T-helper 2 cell treated with Interferon-gamma antibody and Interleukin-4, amounts not matched to agents 100 ng/mL and 5 ng/mL, for 36 hours (primary cell): ENCODE measurements around the gene ASAP3. TPM values are rescaled to one million over a fixed set of nuclear protein-coding genes. Genes with fewer than 3 reads are reported as not detected.

ENCODE experiments used
- intact Hi-C: fragments of 100-400 bp; cut with micrococcal nuclease; formaldehyde crosslinking; loops from one replicate; pipeline ENCODE4 v1.15.1; 2023
- total RNA-seq: library from RNA; stranded (reverse); gene quantifications from 2 replicates; pipeline ENCODE4 v1.2.3, GENCODE V29; 2022

ASAP3 gene
- 0.75 and 0.86 TPM in 2 replicates for total RNA-seq

DNA sequence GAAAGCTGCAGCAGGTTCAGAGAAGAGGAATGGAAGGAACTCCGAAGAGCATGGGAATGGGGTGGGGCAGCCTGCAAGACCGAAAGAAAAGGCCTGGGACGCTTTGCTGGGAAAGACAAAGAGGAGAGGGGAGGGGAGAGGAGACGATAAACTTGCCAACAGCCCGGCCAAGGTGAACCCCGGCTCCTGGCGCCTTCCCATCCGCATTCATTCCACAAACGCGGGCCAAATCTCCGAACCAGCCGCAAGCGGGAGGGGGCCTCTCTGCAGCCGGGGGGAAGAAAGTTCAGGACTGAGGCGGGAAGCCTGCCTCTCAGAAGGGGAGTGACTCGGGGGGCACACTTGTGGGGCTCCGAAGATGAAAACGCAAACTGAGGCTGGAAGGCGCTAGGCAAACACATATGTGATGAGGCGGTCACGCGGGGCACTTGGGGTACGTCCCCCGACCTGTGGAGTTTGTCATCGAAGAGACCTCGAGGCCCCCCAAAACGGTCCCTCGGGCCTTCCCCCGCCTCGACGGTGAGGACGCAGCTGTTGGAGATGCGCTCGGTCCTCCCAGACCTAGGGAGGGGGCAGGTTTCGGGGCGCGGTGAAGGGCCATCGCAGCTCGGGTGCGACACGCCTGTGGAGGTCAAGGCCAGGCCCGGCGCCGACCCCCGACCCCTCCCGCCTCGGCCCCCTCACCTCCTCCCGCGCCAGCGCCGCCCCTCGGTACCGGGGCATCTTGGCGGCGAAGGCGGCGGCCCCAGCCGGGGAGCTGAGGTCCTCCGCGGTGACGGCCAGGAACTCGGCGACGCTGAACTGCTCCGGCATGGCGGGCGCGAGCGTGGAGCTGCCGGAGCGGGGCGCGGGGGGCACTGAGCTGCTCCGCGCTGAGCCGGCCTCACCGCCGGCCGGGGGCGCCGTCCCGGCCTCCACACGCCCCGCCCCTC lies at the start of gene ASAP3:
ASAP3 (minus strand) TSS at position 859 of the 932 bp plus-strand sequence; CDS start at position 813, 46 bp downstream.
- intact Hi-C loops = loop anchor here (2.0 kb wide), 2 partner anchors 45 to 115 kb away; partner anchors contain the start of gene ZNF436

DNA sequence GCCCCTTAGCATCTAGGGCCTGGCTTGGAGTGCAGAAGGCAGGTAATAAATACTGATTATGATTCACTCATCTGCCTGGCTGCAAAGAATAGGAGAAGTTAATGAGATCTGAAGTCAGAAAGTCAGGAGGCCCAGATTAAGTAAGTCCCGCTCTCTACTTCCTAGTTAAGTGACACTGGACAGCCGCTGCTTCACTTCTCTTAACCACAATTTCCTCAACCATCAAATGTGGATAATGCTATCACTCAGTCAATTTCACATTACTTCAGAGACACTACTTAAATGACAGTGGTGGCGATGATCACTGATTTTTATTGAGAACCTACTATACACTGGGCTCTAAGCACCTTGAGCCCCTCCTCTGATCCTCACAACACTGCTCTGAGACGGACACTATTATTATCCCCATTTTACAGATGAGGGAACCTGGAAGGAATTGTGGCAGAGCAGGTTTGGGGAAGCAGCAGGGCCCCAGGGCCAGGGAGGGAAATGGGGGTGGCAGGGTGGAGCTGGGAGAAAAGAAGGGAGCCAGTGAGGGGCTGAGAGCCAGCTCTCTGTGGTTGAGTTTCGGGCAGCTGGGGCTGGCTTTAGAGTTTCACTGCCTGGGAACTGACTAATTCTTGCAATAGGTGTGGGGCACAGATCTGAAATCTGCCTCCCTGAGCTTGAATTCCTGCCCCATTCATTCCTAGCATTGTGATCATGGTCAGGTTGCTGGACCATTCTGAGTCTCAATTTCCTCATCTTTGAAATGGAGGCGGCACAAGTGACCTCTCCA lies 49.5 kb upstream of the ASAP3 start:
- intact Hi-C loops = loop anchor here (10.0 kb wide), 1 partner anchor 169 kb away; the partner anchor contains the start of gene ZNF436

DNA sequence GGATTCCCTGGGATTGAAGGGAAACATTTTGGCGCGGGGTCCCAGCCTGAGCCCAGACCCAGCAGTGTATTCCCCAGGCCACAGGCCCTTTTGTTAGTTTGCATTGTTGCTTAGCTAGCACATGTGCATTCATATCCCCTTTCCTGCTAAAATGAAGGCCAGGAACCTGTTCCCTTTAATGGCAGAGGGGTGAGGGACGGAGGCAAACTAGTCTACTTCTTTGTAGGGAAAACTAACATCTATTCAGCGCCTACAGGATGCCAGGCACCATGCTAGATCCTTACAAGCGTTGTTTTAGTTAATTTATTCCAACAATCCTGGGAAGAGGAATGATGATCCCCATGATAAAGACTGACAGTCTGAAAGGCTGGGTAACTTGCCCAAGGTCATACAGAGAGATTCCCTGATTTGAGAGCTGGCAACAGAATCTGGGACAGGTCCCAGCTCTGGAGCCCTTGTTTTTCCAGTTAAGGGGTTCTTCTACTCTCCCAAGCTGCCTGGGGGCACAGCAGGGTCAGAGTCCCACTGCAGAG lies 47.6 kb upstream of the ASAP3 start:
- intact Hi-C loops = loop anchor here (1.0 to 10.0 kb wide), 5 partner anchors 8 to 427 kb away; partner anchors contain the start of genes PNRC2 and ZNF436

DNA sequence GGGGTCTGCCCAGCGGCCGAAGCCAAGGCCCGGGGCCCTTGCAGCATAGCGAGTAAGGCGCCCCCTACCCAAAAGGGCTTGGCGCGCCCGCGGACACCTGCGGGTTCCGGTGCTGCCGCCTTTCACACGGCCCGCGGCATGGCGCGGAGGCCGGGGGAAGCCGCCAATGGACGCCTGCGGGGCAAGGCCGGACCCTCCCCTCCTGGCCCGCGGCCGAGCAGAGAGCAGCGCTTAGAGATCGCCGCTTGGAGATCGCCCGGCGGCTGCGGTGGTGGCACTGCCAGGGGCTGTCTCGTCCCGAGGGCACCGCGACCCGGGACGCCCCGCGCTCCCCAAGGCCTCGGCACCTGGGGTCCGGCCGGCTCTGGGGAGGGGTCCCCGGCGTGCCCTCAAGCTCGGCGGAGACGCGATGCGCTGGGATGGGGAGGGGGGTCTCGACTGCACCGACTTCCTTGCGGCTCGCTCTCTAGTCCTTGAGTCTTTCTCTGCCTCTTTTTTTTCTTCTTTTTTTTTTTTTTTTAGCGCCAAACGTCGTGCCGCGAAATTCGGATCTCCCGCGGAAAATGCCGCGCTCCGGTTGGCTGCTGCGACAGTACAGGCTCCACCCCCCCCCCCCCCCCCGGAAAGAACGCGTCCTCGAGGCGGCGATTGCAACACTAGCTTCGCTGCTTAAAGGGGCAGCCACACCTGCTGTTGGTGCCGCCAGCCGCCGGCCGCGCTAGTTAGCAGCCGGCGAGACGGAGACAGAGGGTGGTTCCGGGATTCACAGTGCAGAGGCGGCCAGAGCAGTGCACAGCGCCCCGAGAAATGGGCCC lies 47.0 kb upstream of the ASAP3 start, which contains the start of gene E2F2:
E2F2 (minus strand) TSS at position 487 of the 815 bp plus-strand sequence; CDS start at position 47, 440 bp downstream.
- intact Hi-C loops = loop anchor here (1.0 to 10.0 kb wide), 5 partner anchors 8 to 428 kb away; partner anchors contain the start of genes PNRC2 and ZNF436

DNA sequence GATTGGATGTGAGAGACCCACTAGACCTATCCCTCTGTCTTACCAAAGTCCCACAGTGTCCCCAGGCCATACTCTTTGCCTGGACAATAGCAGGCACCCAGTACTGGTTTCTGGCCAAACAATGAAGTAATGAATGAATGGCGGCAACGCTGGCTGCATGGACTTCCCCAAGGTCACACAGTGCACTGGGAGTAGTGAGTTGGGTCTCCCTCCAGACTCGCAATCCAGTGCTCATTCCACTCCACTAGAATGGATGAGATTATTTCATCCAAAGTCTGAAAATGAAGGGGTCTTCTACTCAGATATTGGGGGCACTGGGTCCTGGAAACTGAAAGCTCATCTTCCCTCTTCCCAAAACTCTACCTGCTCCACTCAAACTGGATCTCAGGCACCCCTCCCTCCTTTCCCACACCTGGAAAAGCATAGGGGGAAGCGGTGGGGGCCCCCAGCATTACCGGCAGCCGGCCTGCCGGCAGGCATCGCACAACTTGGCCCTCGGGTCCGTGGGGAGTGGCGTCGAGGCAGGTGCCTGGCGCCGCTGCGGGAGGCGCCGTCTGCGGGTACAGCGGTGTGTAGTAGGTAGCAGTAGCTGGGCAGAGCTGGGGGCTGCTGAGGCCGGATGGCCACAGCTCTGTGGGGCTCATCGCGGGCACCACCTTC lies 46.2 kb upstream of the ASAP3 start:
- intact Hi-C loops = loop anchor here (2.0 to 10.0 kb wide), 3 partner anchors 33 to 429 kb away; partner anchors contain the start of genes PNRC2 and ZNF436

DNA sequence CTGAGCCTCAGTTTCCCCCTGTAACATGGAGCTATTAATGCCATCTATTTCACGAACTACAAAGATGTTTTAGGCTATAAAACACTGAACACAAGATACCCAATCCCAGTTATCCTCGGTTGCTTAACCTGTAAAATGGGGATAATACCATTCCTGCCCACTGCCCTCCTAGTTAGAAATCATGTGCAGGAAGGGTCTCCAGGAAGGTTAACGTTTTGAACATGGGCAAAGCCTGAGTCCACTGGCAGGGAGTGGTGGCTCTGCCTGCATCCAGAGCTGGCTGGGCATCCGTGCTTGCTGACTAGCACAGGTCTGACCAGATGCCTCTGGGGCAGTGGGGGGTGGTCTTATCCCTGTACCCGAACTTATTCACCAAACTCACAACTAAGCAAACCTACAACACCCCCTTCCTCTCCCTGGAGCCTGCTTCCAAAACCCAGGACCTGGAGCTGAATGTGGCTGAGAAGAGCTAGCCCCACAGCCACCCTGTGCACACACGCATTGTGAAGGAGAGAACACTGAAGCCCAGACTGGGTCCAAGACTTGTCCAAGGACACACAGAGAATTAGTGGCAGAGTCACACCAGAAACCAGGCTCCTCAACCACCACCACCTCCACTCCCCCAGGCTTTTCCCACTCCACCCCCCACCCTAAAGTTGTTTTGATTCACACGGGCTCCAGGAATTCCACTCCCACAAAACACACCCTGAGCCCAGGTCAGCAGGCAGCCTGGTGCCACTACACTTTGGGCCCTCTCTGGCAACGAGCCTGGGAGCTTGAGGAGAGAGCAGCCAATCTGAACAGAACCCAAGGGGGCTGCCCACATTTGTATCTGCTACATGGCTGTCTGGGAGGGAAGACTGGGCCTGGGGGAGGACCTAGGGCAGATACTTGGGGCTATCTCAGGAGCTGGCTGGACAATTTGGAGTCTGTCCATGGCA lies 45.4 kb upstream of the ASAP3 start:
- intact Hi-C loops = loop anchor here (2.0 to 10.0 kb wide), 5 partner anchors 33 to 429 kb away; partner anchors contain the start of genes ASAP3, HNRNPR, PNRC2 and ZNF436

DNA sequence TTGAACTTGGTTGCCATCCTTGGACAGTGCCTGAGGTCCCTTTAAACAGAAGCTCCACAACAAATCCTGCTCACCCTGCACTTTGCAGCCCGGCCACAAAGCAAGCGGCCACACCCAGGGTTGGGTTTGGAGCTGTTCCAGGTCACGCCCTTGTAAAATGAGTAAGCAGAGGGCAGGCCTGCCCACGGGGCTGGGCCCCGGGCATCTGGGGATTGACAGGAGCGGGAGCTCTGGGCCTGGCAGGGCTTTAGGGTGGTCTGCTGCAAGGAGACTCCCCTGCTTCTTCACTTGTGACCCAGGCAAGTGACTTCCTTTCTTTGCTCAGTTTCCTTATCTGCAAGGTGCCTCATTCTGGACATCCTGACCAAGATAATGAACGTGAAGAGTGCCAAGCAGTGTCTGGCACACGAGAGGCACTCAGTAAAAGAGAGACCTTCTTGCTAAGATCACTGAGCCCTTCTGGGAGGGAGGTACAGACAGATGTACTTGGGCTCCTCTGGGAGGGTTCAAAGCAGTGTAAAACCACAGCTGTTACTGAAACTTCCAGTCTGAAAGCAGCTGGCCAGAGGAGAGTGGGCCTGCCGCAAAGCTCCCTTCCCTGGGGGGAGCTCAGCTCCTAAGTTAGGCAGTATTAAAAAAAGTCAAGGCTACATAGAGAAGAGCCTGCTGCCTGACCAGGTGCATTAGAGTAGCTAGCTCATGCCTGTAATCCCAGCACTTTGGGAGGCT lies 44.4 kb upstream of the ASAP3 start:
- intact Hi-C loops = loop anchor here (2.0 to 5.0 kb wide), 2 partner anchors 44 to 186 kb away; partner anchors contain the start of genes ASAP3 and HNRNPR

DNA sequence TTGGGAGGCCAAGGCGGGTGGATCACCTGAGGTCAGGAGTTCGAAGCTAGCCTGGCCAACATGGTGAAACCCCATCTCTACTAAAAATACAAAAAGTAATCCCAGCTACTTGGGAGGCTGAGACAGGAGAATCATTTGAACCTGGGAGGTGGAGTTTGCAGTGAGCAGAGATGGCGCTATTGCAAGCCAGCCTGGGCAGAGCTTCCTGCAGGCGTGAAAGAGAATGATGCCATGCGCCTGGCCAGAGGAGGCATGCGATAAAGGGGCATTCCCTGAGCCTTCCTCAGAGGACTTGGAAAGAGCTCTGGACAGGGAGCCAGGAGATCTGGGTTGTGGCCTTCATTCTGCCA lies 43.9 kb upstream of the ASAP3 start:
- intact Hi-C loops = loop anchor here (2.0 to 5.0 kb wide), 2 partner anchors 43 to 186 kb away; partner anchors contain the start of genes ASAP3 and HNRNPR

DNA sequence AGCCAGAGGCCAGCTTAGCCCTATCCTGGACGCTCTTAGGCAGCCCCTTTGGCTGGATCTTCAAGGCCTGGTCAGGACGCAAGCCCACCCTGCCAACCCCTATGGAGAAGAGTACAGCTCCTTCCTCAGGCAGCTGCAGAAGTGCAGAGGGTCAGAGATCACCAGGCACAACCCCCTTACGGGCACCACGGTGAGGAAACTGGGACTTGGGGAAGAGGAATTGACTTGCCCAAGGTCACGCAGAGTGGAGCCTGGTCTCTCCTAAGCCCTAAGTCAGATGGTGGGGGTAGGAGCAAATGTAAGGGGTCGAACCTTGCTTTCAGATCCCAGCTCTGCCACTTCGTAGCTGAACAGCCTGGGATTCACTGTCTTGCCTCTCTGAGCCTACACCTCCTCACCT lies 43.4 kb upstream of the ASAP3 start:
- intact Hi-C loops = loop anchor here (5.0 kb wide), 1 partner anchor 185 kb away; the partner anchor contains the start of gene HNRNPR

DNA sequence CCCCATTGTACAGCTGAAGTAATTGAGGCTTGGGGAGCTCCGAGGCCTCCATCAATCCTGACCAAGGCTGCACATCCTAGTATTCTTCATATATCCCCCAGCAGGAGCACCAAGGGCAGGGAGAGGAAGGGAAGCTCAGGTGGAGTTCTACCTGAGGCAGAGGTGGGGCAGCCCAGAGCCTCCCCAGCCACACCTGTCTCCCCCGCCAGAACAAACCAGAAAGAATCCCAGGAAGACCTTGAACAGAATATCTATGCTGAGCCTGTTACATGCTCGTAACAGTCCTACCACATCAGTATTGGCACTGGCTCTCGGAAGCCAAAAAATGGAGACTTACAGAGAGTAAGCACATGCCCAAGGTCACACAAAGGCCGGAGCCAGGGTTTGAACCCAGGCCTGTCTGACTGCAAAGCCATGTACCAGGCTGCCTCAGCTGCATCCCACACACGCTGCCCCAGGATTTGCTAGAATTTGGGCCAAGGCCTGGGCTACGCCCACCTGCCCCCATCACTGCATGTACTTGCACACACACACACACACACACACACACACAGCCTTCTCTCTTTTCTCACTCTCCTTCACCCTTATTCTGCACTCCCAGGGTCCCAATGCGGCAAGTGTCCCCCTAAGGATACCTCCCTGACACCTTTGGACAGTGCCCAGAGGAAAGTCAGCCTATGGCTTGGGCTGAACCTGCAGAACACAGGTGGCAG lies 42.5 kb upstream of the ASAP3 start:
- intact Hi-C loops = loop anchor here (5.0 kb wide), 1 partner anchor 184 kb away; the partner anchor contains the start of gene HNRNPR

DNA sequence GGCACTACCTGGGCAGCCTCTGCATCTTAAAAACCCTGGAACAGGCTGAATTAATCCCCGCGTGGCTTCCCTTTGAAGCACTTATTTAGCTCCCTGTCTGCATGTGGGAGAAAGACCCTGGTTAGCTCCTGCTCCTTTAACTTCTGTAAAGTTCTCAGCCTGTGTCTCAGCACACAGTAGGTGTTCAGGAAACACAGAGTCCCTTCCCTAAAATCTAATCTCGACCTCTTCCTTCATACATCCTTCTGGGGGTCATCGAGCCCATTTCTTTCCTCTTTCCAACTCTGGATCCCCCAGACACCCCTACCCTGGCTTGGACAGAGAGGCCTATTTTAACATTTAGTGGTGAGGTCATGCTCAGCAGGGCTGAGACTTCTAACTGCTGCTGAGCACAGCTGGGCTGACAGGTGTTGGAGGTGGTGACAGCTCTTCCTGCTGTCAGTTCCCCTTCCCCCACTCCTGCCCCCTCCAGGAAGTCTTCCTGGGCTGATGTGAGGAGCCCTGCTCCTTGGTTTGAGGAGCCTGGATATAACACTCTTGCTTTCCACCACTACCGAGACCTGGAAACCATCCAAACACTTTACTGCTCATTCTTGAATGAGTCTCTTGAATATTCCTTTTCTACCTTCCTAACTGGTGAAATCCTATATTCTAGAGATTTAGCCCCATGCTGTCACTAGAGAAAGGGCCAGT lies 41.7 kb upstream of the ASAP3 start:
- intact Hi-C loops = loop anchor here (5.0 kb wide), 1 partner anchor 183 kb away; the partner anchor contains the start of gene HNRNPR

DNA sequence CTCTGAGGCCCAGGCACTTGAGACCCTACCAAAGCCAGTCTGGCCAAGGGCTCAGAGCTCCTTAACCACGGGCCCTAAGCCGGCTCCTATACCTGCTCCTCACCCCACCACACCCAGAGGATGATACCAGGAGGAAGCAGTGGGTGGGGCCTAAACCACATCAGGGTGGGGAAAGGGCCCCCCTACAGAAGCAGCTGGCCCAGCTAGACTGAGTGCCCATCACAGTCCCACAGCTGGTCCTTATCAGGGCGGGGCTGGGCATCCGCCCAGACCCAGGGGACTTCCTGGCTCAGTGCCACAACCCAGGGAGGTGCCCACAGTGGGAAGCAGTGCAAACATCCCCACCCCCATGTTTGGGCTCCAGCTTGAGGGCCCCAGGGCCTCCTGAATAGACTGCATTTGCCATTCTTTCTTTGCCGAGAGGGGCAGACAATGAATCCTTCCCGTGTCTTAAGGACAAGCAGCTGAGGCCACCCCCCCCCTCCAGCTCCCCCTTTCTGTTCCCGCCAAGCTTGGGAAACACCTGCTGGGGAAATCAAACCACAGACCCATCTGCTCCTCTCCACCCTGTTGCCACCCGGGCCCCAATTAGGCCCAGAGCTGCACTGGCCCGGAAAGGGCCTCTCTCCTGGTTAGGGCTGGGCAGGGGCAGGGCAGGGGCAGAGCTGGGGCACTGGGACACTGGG lies 40.9 kb upstream of the ASAP3 start:
- intact Hi-C loops = loop anchor here (5.0 kb wide), 1 partner anchor 183 kb away; the partner anchor contains the start of gene HNRNPR

DNA sequence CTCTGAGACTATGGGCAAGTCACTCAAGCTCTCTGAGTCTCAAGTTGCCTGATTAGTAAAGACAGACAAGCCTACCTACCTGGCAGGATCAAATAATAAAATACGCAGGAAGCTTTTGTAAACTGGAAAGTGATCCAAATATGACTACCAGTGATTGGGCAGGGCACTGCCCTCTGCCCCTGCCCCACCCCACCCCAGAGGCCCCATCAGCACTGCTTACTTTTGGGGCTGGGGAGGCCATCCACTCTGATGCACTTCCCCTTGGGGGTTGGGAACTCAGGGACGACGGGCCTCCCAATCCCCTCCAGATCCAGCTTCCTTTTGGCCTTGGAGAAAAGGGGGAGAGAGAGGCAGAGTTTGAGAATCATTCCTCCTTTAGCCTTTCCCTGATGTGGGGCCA lies 40.2 kb upstream of the ASAP3 start:
- intact Hi-C loops = no loop called here

DNA sequence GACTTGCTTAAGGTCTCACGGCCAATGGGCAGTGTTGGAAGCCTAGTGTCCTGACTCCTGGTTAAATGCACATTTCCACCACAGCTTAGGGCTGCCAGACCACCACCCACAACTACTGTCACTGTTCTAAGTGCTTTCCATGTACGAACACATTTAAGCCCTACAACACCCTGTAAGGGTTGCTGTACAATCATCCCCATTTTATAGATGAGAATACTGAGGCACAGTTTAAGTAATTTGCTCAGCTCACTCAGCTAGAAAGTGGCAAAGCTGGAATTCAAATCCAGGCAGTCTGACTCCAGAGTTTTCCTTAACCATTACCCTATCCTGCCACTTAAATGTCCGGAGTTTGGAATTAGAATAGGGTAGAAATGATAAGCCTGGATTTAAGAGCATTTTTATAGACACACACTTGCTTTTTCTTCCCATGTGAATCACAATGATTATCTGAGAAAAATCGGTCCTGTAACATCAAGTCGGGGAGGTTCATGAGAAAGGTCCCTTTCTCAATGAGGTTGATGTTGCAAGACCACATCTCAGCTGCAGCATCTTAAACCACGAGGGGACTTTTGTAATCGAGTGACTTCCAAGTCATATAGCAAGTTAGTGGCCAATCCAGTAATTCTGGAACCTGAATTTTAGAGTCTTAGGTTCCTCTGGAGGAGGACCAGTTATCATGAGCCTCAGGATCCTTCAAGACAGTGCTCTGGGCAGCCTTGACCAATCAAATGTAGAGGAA lies 38.4 kb upstream of the ASAP3 start:
- intact Hi-C loops = no loop called here

DNA sequence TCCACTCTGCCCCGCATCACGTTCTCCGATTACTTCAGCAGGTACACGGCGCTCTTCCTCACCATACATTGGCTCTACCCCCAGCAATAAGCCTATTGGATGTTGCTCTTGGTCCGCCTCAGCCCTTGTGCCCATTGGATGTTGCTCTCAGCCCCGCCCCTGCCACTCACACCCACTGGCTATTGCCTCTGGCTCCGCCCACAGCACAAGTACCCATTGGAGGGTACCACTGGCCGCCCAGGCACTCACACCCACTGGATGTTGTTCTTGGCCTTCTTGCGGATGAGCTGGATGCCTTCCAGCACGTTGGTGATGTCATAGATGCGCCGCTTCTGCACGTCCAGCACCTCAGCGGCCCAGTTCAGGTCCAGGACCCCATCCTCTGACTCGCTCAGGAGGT lies 37.6 kb upstream of the ASAP3 start:
- intact Hi-C loops = no loop called here
